Activated CD4-positive, alpha-beta T cell treated with anti-CD3 and anti-CD28 coated beads, Interleukin-2, amount 50 U/mL, for 24 hours (primary cell): ENCODE results near the gene PEX11G.
"Not testable (repeated sequence)": the region's sequence is repeated elsewhere in the genome, so short reads cannot be mapped to it uniquely, and the experiment has no call there.

Experiments used
- DNase-seq, 2 donors: peaks; one replicate each; pipeline ENCODE4 v3.0.0-alpha.2; 2020; ENCODE audit warnings: low read depth in 1 of 2, low spot score in 1 of 2

PEX11G gene

GRCh38 chr19:7441468-7442146 is 47.2 kb downstream of the PEX11G start:
- DNase-seq, result no peak

GRCh38 chr19:7440188-7440975 is 48.5 kb downstream of the PEX11G start:
- DNase-seq, result no peak

- no peak for DNase-seq
Measured at GRCh38 chr19:7435586-7435985, 53.2 kb downstream of the PEX11G start.

- DNase-seq, result no peak
Measured at GRCh38 chr19:7434391-7434790, 54.4 kb downstream of the PEX11G start.

- not testable (repeated sequence) for DNase-seq
Measured at GRCh38 chr19:7433456-7433855, 55.4 kb downstream of the PEX11G start.

GRCh38 chr19:7429638-7430282 is 59.1 kb downstream of the PEX11G start:
- no peak for DNase-seq

GRCh38 chr19:7428651-7429113 is 60.2 kb downstream of the PEX11G start:
- no peak for DNase-seq

GRCh38 chr19:7427944-7428343 is 60.9 kb downstream of the PEX11G start:
- no peak for DNase-seq

- DNase-seq, result no peak
Measured at GRCh38 chr19:7426986-7427385, 61.8 kb downstream of the PEX11G start.
